Astrocyte (in vitro differentiated cells and primary cell): ENCODE measurements around the gene C11orf58.

Experiments used
- EZH2 ChIP-seq: IDR thresholded peaks from 2 replicates; pipeline ENCODE4 v1.6.1; 2012; ENCODE audit warnings: mild to moderate bottlenecking, low read length, inconsistent platforms; ENCODE audit not compliant: insufficient read depth
- TF ChIP-seq, protein P1 (sequence below): IDR thresholded peaks from 2 replicates; pipeline ENCODE4 v1.5.1; 2011; ENCODE audit warnings: low read depth, mild to moderate bottlenecking, inconsistent platforms, low read length, moderate library complexity; ENCODE audit not compliant: insufficient read depth

- TF ChIP-seq EZH2 = no peak
- TF ChIP-seq, protein P1, sequence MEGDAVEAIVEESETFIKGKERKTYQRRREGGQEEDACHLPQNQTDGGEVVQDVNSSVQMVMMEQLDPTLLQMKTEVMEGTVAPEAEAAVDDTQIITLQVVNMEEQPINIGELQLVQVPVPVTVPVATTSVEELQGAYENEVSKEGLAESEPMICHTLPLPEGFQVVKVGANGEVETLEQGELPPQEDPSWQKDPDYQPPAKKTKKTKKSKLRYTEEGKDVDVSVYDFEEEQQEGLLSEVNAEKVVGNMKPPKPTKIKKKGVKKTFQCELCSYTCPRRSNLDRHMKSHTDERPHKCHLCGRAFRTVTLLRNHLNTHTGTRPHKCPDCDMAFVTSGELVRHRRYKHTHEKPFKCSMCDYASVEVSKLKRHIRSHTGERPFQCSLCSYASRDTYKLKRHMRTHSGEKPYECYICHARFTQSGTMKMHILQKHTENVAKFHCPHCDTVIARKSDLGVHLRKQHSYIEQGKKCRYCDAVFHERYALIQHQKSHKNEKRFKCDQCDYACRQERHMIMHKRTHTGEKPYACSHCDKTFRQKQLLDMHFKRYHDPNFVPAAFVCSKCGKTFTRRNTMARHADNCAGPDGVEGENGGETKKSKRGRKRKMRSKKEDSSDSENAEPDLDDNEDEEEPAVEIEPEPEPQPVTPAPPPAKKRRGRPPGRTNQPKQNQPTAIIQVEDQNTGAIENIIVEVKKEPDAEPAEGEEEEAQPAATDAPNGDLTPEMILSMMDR = no peak
Measured at GRCh38 chr11:16795146-16795545, 56.7 kb downstream of the C11orf58 start.
